HepG2 (cell line): ENCODE measurements around the gene PPFIA2. TPM values are rescaled to one million over a fixed set of nuclear protein-coding genes. Genes with fewer than 3 reads are reported as not detected.

Experiments
- ATAC-seq: fragments of 200-7000 bp; cut with Tn5 transposase; 3 replicates; pipeline ENCODE4 v1.9.1; 2020; ENCODE audit warnings: mild to moderate bottlenecking, moderate library complexity
- BruUV-seq: library from RNA; stranded (reverse); fragments of 400-500 nt; replicated peaks from 2 replicates; lab custom pipeline; 2021; lab: Mats Ljungman, UMichigan
- CTCF ChIA-PET: fragments of 300-600 bp; formaldehyde crosslinking; extraction: SDS; loops from one replicate; lab custom pipeline; 2021; ENCODE audit warnings: low total read pairs, inconsistent platforms, low intra/inter-chr PET ratio; lab: Yijun Ruan, JAX
- POLR2A ChIA-PET: fragments of 350-600 bp; sonication (Branson Sonifier 250); formaldehyde crosslinking; loops from one replicate; lab custom pipeline; 2020; ENCODE audit warnings: antibody characterized with exemption, inconsistent platforms; lab: Yijun Ruan, JAX
- DNase-seq: peaks from one replicate; pipeline ENCODE4 v3.0.0-alpha.2; 2015; ENCODE audit warnings: low spot score
- FAIRE-seq: peaks from 3 replicates; lab custom pipeline; 2011; peaks lifted over from hg19 to GRCh38; lab: Jason Lieb, UNC
- H2AFZ ChIP-seq: one replicate; pipeline ENCODE4 v1.6.1; 2011; ENCODE audit warnings: low read length, inconsistent platforms
- H3K27ac ChIP-seq: fragments of 300-600 bp; 3 replicates; pipeline ENCODE4 v1.8.0; 2011; ENCODE audit warnings: mixed run types, mild to moderate bottlenecking, mixed read lengths, low read length, inconsistent platforms; ENCODE audit not compliant: insufficient read depth; ENCODE audit errors: extremely low read length
- H3K27me3 ChIP-seq, 2 experiments: fragments of 200-600 bp in 1 of 2; 2 replicates in 1 of 2; 3 replicates in 1 of 2; pipeline versions ENCODE4 v1.6.0 to v1.8.0; 2011; ENCODE audit warnings: low read length in 2 of 2, mild to moderate bottlenecking in 2 of 2, moderate library complexity in 2 of 2, inconsistent platforms in 1 of 2; ENCODE audit not compliant: insufficient read depth in 2 of 2, control insufficient read depth in 1 of 2
- H3K36me3 ChIP-seq, 2 experiments: fragments of 200-600 bp in 1 of 2; replicated peaks in 1 of 2; 2 replicates in 1 of 2; 3 replicates in 1 of 2; pipeline versions ENCODE4 v1.5.1 to v1.8.0; 2011; ENCODE audit warnings: low read length in 2 of 2, inconsistent platforms in 1 of 2; ENCODE audit not compliant: insufficient read depth in 2 of 2, control insufficient read depth in 1 of 2
- H3K4me1 ChIP-seq: 2 replicates; pipeline ENCODE4 v1.5.1; 2012; ENCODE audit warnings: low read length, inconsistent platforms; ENCODE audit not compliant: insufficient read depth
- H3K4me2 ChIP-seq: 2 replicates; pipeline ENCODE4 v1.6.0; 2011; ENCODE audit warnings: low read depth, low read length, inconsistent platforms
- H3K4me3 ChIP-seq, 3 experiments: fragments of 200-600 bp in 1 of 3; sonication (generic), shearing (Covaris generic) in 1 of 3; replicated peaks in 1 of 3; 2 replicates each; pipeline ENCODE4 v1.5.1; 2011 to 2016; ENCODE audit warnings: low read length in 3 of 3, inconsistent platforms in 2 of 3, low read depth in 2 of 3, mild to moderate bottlenecking in 2 of 3, control low read depth in 1 of 3, mixed read lengths in 1 of 3; ENCODE audit not compliant: insufficient read depth in 1 of 3
- H3K79me2 ChIP-seq: one replicate; pipeline ENCODE4 v1.6.1; 2011; ENCODE audit warnings: low read length, inconsistent platforms; ENCODE audit not compliant: insufficient read depth
- H3K9ac ChIP-seq: 2 replicates; pipeline ENCODE4 v1.6.0; 2011; ENCODE audit warnings: mild to moderate bottlenecking, low read depth, low read length, inconsistent platforms; ENCODE audit not compliant: insufficient read depth
- H3K9me3 ChIP-seq: 2 replicates; pipeline ENCODE4 v1.5.1; 2012; ENCODE audit warnings: mild to moderate bottlenecking, low read length
- H4K20me1 ChIP-seq: 2 replicates; pipeline ENCODE4 v1.6.0; 2011; ENCODE audit warnings: inconsistent platforms, mild to moderate bottlenecking, low read length, moderate library complexity; ENCODE audit not compliant: insufficient read depth
- CBX5 ChIP-seq: sonication (generic); formaldehyde crosslinking; IDR thresholded peaks from 2 replicates; pipeline ENCODE4 v1.4.0; 2020; ENCODE audit warnings: missing genetic modification reagents, borderline replicate concordance
- CEBPB ChIP-seq: IDR thresholded peaks from 2 replicates; pipeline ENCODE4 v1.6.1; 2011; ENCODE audit warnings: low read depth, low read length, improper control_type of control experiment, borderline replicate concordance
- KDM6A ChIP-seq: IDR thresholded peaks from 2 replicates; pipeline ENCODE4 v1.6.1; 2016; ENCODE audit warnings: low read depth
- MED13 ChIP-seq: sonication (generic); formaldehyde crosslinking; IDR thresholded peaks from 2 replicates; pipeline ENCODE4 v1.5.0; 2020; ENCODE audit warnings: missing genetic modification reagents
- SRSF9 ChIP-seq: fragments of 200-400 bp; formaldehyde crosslinking; IDR thresholded peaks from 2 replicates; pipeline ENCODE4 v1.6.1; 2018; ENCODE audit warnings: borderline replicate concordance, mild to moderate bottlenecking, low read depth, low read length; ENCODE audit not compliant: insufficient read depth, poor library complexity, severe bottlenecking
- STAG1 ChIP-seq: sonication (generic); formaldehyde crosslinking; IDR thresholded peaks from 2 replicates; pipeline ENCODE4 v1.4.0; 2020; ENCODE audit warnings: missing genetic modification reagents
- YY1 ChIP-seq: IDR thresholded peaks from 2 replicates; pipeline ENCODE4 v1.6.1; 2011; ENCODE audit warnings: low read length, low read depth, moderate library complexity, mild to moderate bottlenecking; ENCODE audit not compliant: insufficient read depth, insufficient replicate concordance
- ZBTB20 ChIP-seq: sonication (generic); formaldehyde crosslinking; IDR thresholded peaks from 2 replicates; pipeline ENCODE4 v1.8.1; 2023; ENCODE audit warnings: missing genetic modification reagents, low read depth, mild to moderate bottlenecking, borderline replicate concordance
- ZKSCAN8 ChIP-seq: IDR thresholded peaks from 2 replicates; pipeline ENCODE4 v1.6.1; 2016; ENCODE audit warnings: borderline replicate concordance, missing genetic modification reagents, missing compliant biosample characterization
- ZNF142 ChIP-seq: sonication (generic); formaldehyde crosslinking; IDR thresholded peaks from 2 replicates; pipeline ENCODE4 v1.4.0; 2020; ENCODE audit warnings: missing genetic modification reagents
- ZNF883 ChIP-seq: sonication (generic); formaldehyde crosslinking; IDR thresholded peaks from 2 replicates; pipeline ENCODE4 v1.5.1; 2020; ENCODE audit warnings: mild to moderate bottlenecking, missing genetic modification reagents; ENCODE audit errors: not compliant biosample characterization
- ZSCAN31 ChIP-seq: sonication (generic); formaldehyde crosslinking; IDR thresholded peaks from 2 replicates; pipeline ENCODE4 v1.5.0; 2020; ENCODE audit warnings: low read depth, mild to moderate bottlenecking, missing genetic modification reagents
- WGBS: methylation state at CpG from one replicate; pipeline ENCODE4 v1.1.6; 2017; ENCODE audit warnings: low lambda C conversion rate; 5-methylcytosine and 5-hydroxymethylcytosine counted together
- in situ Hi-C: cut with HindIII; loops from 2 replicates; pipeline ENCODE4 v1.10.0; 2017; ENCODE audit warnings: low pct_unique_long_range_greater_than_20kb; ENCODE audit not compliant: extremely low pct_ligation_motif_present
- intact Hi-C: fragments of 100-400 bp; cut with micrococcal nuclease; formaldehyde crosslinking; loops from one replicate; pipeline ENCODE4 v1.10.0; 2022; ENCODE audit not compliant: unreplicated experiment
- polyA plus RNA-seq, 8 experiments: library from polyadenylated mRNA; depleted of rRNA in 3 of 8; stranded (reverse) in 7 of 8; unstranded in 1 of 8; fragments of >200 nt; fragmentation: Illumina TruSeq in 4 of 8; extraction: Trizol in 4 of 8; gene quantifications; 2 replicates each; pipeline versions ENCODE4 v1.2.1 to v1.2.3, GENCODE V29; 2011 to 2016; ENCODE audit warnings: low read depth in 4 of 8, missing spikeins in 1 of 8, mixed read lengths in 1 of 8; ENCODE audit not compliant: insufficient read depth in 1 of 8
- total RNA-seq, 5 experiments: library from RNA; depleted of rRNA; stranded (reverse); fragments of >200 nt; fragmentation: Illumina TruSeq; extraction: Trizol; gene quantifications; 2 replicates each; pipeline ENCODE4 v1.2.3, GENCODE V29; 2016; ENCODE audit warnings: low read depth in 1 of 5

Gene PPFIA2
- total and polyA plus RNA-seq, 2 of the 13 experiments (the other 11 are each of a cell fraction or from before 2014, with no cell fraction given): 0.05 TPM; not detected in 1

- Histone ChIP-seq H3K4me1 (no peaks in the 10 kb centered on the region), H3K4me3 (no peak overlapping the region), H3K79me2 (no peaks in the 10 kb centered on the region), H3K36me3 (no peaks in the 10 kb centered on the region), H3K9me3 (no peaks in the 10 kb centered on the region), H3K27me3 (no peaks in the 10 kb centered on the region)
- in situ Hi-C loops: no loop called here
- ATAC-seq (no peak), DNase-seq (no peak), FAIRE-seq (no peak)
- 0% methylated on average over 1 of the region's 1 CpG for WGBS
- CTCF ChIA-PET: no interaction called here
- TF ChIP-seq KDM6A (CRISPR knock-in tag): no peak
- peak; percentile 50; the same call in 1 of the 2 replicates for TF ChIP-seq CEBPB
- TF ChIP-seq, all 625 proteins: peak for 1
- intact Hi-C loops: no loop called here
- no peaks in the 10 kb centered on the region for H4K20me1 ChIP-seq
- no peak overlapping the region for H3K4me2 ChIP-seq
- POLR2A ChIA-PET: no interaction called here
- no peak overlapping the region for H3K27ac ChIP-seq
- no TSS peak for BruUV-seq
- no peak overlapping the region for H3K9ac ChIP-seq
- H2AFZ ChIP-seq: no peak overlapping the region
Observed at GRCh38 chr12:81400024-81400423, 359.1 kb downstream of the PPFIA2 start.

GRCh38 chr12:81395431-81395830 is 363.7 kb downstream of the PPFIA2 start:
- H3K27ac ChIP-seq: no peak overlapping the region
- no peak overlapping the region for H3K9ac ChIP-seq
- H4K20me1 ChIP-seq: no peaks in the 10 kb centered on the region
- no peak overlapping the region for H3K4me2 ChIP-seq
- H3K79me2 ChIP-seq: no peaks in the 10 kb centered on the region
- ChIA-PET CTCF (no interaction called here), POLR2A (no interaction called here)
- no peak overlapping the region for H3K4me3 ChIP-seq
- H3K36me3 ChIP-seq: no peaks in the 10 kb centered on the region
- intact Hi-C loops (no loop called here), in situ Hi-C loops (no loop called here)
- H3K9me3 ChIP-seq: no peaks in the 10 kb centered on the region
- DNase-seq (no peak), FAIRE-seq (no peak), ATAC-seq (no peak)
- no peaks in the 10 kb centered on the region for H3K4me1 ChIP-seq
- WGBS: 0% methylated on average over 3 of the region's 3 CpGs
- no TSS peak for BruUV-seq
- H3K27me3 ChIP-seq: no peaks in the 10 kb centered on the region
- H2AFZ ChIP-seq: no peak overlapping the region
- no peak for TF ChIP-seq SRSF9
- no peak for TF ChIP-seq CBX5 (CRISPR knock-in tag)
- TF ChIP-seq ZNF883 (CRISPR knock-in tag): no peak
- no peak for TF ChIP-seq STAG1 (CRISPR knock-in tag)
- TF ChIP-seq ZNF142 (CRISPR knock-in tag): no peak
- TF ChIP-seq MED13: no peak
- TF ChIP-seq ZBTB20: no peak
- no peak for TF ChIP-seq ZKSCAN8 (CRISPR knock-in tag)
- no peak for TF ChIP-seq ZSCAN31 (CRISPR knock-in tag)
- no peak for TF ChIP-seq YY1
